ENCODE measurements around the gene CD9.

The CD9 gene

GRCh38 chr12:6226002-6226678 is 25.9 kb downstream of the CD9 start:
- ChIA-PET POLR2A (no interaction called here), CTCF (interaction anchor here (1.4 kb wide), 1 partner anchor 15 kb away, joined by 6 read pairs; no protein-coding TSS in a partner anchor)
- TF ChIP-seq, protein P1, sequence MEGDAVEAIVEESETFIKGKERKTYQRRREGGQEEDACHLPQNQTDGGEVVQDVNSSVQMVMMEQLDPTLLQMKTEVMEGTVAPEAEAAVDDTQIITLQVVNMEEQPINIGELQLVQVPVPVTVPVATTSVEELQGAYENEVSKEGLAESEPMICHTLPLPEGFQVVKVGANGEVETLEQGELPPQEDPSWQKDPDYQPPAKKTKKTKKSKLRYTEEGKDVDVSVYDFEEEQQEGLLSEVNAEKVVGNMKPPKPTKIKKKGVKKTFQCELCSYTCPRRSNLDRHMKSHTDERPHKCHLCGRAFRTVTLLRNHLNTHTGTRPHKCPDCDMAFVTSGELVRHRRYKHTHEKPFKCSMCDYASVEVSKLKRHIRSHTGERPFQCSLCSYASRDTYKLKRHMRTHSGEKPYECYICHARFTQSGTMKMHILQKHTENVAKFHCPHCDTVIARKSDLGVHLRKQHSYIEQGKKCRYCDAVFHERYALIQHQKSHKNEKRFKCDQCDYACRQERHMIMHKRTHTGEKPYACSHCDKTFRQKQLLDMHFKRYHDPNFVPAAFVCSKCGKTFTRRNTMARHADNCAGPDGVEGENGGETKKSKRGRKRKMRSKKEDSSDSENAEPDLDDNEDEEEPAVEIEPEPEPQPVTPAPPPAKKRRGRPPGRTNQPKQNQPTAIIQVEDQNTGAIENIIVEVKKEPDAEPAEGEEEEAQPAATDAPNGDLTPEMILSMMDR (IDR thresholded peaks at IDR 0.05; ENCODE audit: control extremely low read depth, extremely low read depth, low read depth, missing control alignments), result no peak
- DNase-seq (ENCODE audit: extremely low spot score), result no peak

DNA sequence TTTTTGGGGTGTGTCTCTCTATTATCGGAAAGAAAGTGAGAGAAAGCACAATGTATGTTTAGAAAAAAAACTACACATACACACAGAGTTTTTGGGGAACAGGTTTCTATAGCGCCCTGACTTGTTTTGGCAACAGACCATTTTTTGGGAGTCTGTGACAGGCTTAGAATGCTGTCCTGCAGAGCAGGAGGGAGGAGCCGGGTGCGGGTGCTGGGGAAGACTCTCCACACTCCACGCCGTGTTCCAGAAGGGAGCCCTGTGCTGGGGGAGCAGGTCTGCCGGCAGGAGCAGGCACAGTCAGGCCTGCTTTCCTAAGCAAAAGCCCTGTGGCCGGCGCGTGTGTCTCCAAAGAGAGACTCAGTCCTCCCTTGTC is 26.5 kb downstream of the CD9 start:
- ChIA-PET POLR2A (no interaction called here), CTCF (interaction anchor here (1.3 to 1.4 kb wide), 2 partner anchors 15 to 23 kb away, joined by 3 to 6 read pairs; no protein-coding TSS in a partner anchor)

GRCh38 chr12:6228535-6229223 is 28.5 kb downstream of the CD9 start:
- no peak for DNase-seq (ENCODE audit: extremely low spot score)
- ChIA-PET CTCF (interaction anchor here (1.1 to 2.4 kb wide), 4 partner anchors 10 to 50 kb away, joined by 3 to 10 read pairs (median 6); no protein-coding TSS in a partner anchor), POLR2A (no interaction called here)
- TF ChIP-seq, protein P1 (IDR thresholded peaks at IDR 0.05; ENCODE audit: control extremely low read depth, extremely low read depth, low read depth, missing control alignments), result no peak

More for the DNA sequence above, 26.5 kb downstream of the CD9 start:
- TF ChIP-seq, protein P1 (IDR thresholded peaks at IDR 0.05; ENCODE audit: control extremely low read depth, extremely low read depth, low read depth, missing control alignments), result no peak
- DNase-seq (ENCODE audit: extremely low spot score), result no peak

DNA sequence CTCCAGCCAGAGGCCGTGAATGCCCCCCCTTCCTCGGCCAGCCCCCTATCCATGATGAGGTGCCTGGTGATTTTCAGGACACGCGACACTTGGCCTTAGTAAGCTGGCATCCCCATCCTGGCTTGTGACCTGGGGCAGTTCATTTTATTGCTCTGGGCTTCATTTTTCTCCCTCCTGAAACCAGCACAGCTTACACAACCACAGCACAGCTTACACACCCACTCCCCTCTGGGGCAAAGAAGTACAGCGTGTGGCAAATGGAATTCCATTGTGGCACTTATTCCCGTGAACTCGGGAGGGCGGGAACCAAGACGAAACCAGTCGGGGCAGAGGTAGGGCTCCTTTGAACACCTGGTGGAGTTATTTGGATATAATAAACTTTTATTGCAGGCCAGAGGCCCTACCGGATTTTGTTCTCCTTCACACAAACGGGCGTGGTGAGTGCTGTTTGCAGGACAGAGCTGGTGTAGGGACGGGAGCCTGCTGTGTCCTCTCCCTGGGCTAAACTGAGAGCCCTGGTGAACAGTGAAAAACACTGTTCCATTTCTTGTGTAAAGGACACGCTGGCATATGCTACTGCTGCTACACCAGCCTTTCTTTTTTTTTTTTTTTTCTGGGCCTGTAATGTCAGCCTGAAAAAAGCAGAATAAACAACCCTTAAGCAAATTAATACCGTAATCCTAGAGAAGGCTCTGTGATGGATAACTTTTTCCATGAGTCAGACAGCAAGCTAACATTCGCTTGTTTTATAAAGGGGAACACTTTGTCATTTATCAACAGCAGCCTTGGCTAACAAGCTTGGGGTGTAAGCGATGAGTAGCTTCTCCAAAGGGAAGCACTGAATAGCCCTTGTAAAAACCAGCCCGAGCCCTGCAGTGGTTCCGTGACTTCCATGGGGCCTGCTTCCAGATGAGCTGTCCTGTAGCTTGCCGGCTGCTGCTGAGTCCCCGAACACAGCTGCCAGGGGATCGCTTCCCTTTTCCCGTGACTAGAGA is 29.3 kb downstream of the CD9 start:
- TF ChIP-seq, protein P1 (IDR thresholded peaks at IDR 0.05; ENCODE audit: control extremely low read depth, extremely low read depth, low read depth, missing control alignments), result no peak
- CTCF ChIA-PET, result interaction anchor here (0.9 to 2.4 kb wide), 6 partner anchors 8 to 49 kb away, joined by 4 to 10 read pairs (median 6); no protein-coding TSS in a partner anchor
- POLR2A ChIA-PET, result no interaction called here
- no peak for DNase-seq (ENCODE audit: extremely low spot score)

- CTCF ChIA-PET, result interaction anchor here (0.9 to 2.4 kb wide), 5 partner anchors 9 to 48 kb away, joined by 4 to 10 read pairs (median 4); no protein-coding TSS in a partner anchor
- DNase-seq (ENCODE audit: extremely low spot score), result peak; percentile 39
- POLR2A ChIA-PET, result no interaction called here
- TF ChIP-seq, protein P1 (IDR thresholded peaks at IDR 0.05; ENCODE audit: control extremely low read depth, extremely low read depth, low read depth, missing control alignments), result no peak
Observed at GRCh38 chr12:6230321-6231110, 30.3 kb downstream of the CD9 start.
